D341Med (cell line): ENCODE results near the gene TEP1.
A peak's percentile ranks its signal among the peaks of the same experiment; 100 is the strongest.
"Not testable (repeated sequence)": the region's sequence is repeated elsewhere in the genome, so short reads cannot be mapped to it uniquely, and the experiment has no call there.

Source experiments
- DNase-seq: peaks from one replicate; pipeline ENCODE4 v3.0.0; 2012; ENCODE audit warnings: low spot score

Gene TEP1

GRCh38 chr14:20412876-20413743 is at the start of gene TEP1:
TEP1 (minus strand) TSS chr14:20413501; CDS start chr14:20408439, 5,062 bp downstream.
- DNase-seq: peak; percentile 90

DNA sequence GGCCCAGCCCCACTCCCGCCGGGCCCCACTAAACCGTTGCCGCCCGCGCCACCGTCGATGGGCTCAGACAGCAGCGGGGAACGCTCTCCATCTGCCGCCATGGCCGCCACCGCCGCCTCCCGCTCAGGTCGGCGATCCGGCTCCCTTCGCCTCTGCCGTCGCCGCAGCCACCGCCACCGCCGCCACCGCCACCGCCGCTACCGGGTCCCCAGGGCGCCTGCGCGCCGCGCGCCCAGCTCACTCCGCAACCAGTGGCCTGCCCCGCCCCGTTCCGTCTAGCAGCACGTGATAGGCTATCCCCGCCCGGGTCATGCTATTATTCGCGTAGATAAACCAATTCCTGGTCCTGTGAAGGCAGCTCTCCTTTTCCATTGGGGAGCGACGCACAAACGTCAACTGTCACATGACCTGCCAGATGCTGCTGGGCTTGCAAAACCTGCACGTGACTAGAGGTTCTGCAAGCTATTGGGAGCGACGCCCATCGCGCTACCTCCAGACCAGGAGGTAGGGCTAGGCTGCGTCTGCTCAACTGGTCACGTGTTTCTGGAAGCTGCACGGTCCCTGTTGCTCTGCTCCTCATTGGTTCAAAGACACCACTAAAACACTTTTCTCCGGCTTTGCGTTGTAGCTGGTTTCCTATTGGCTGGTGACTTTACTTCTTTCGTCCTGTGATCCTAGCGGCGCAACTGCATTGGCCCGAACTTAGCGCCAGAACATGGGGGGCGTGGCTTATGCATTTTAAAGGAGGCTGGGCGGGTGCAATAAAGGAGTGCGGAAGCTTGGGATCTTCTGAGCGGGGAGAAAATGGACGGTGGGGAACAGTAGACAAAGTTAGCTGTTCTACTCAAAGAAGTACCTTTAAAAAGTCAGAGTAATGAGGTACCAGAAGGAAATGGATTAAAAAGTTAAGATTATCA is 48.2 kb upstream of the TEP1 start, which contains the start of gene PIP4P1:
Gene PIP4P1 (minus strand): TSS at position 210 of the 917 bp plus-strand sequence. CDS start 109 bp downstream, at position 101.
- peak; percentile 92 for DNase-seq

- no peak for DNase-seq
These were observed 47.3 kb upstream of the TEP1 start for GRCh38 chr14:20460458-20461224.

GRCh38 chr14:20458031-20458789 is 44.9 kb upstream of the TEP1 start:
- no peak for DNase-seq

GRCh38 chr14:20456971-20457370 is 43.7 kb upstream of the TEP1 start:
- no peak for DNase-seq

- DNase-seq: peak; percentile 82
These were observed 42.3 kb upstream of the TEP1 start for GRCh38 chr14:20455355-20456300.

DNA sequence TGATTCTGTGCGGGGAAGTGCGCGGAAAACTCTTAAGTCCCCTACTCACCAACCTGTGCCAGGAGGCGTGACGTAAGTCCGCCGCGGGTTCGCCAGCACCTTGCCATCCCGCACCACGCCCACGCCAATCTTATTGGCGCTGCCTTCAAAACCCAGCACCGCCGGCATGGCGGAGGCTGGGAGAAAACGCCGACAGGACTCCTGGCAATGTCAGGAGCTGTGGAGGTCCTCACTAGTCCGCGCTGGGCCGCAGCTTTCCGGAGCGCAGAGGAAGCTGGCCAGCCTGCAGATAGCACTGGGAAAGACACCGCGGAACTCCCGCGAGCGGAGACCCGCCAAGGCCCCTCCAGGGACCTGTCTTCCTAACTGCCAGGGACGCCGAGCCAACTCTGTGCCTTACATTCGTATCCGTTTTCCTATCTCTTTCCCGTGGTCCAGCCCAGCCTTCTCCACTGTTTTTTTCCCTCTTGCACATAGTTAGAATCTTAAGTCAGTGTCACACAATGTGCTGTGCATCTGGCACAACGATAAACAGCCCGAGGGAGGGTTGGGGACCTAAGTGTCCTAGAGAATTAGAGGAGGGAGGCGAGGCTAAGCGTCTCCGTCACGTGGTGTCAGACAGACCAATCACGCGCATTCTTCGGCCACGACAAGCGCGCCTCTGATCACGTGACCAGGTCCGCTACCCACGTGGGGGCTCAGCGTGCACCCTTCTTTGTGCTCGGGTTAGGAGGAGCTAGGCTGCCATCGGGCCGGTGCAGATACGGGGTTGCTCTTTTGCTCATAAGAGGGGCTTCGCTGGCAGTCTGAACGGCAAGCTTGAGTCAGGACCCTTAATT is 41.4 kb upstream of the TEP1 start, which contains the start of the genes APEX1 and OSGEP:
Gene APEX1 (plus strand): TSS at position 711 of the 839 bp plus-strand sequence. CDS start 420 bp downstream, outside the sequence.
Gene OSGEP (minus strand): TSS at position 297 of the 839 bp plus-strand sequence. CDS start 129 bp downstream, at position 168.
- peak; percentile 94 for DNase-seq

GRCh38 chr14:20452831-20453230 is 39.5 kb upstream of the TEP1 start:
- DNase-seq: not testable (repeated sequence)

GRCh38 chr14:20446889-20447288 is 33.6 kb upstream of the TEP1 start:
- no peak for DNase-seq

DNA sequence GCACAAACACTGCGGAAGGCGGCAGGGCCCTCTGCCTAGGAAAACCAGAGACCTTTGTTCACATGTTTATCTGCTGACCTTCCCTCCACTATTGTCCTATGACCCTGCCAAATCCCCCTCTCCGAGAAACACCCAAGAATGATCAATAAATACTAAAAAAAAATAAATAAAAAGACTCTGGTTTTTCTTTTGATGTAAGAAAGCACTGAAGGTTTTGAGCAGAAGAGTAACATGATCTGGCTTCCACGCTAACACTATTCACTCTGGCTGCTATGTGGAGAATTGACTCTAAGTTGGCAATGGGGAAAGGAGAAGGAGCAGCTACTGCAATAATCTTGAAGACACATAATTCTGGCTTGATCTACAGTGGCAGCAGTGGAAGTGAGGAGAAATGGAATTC is 30.3 kb upstream of the TEP1 start:
- DNase-seq: not testable (repeated sequence)

DNA sequence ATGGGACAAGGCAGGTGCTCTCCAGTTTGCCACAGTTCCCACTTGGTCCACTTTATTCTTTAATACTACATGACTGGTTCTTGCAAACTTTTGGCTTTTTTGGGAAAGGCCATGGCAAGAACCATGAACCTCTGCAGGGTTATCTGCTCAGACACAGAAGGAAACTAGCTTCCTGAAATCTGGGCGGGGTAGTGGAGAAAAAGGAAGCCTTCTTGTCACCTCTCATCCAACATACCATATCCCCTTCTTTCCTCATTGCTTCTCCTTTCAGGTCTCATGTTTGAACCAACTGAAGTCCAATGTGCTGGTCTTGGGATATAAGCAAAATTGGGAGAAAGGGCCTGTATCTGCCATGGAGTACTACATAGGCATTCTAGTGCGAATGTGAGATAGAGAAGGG is 28.2 kb upstream of the TEP1 start:
- DNase-seq: no peak

DNA sequence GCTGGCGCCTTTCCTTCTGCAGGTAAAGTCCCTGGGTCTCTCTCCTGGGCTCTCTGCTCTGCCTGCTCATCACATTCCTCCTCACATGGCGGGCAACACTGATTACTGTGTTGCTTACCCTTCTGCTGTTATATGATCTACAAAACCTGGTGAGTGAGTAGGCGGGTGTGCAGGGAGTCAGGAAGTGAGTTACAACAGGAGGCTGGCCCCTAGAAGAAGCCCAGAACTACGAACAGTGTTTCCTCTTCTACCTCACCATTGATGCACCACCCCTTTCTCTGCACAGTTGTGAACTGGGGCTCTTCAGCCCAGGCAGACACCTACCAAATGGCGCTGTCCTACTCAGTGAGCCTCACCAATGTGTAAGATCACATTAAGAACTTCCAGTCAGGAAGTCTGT is 27.6 kb upstream of the TEP1 start:
- no peak for DNase-seq

DNA sequence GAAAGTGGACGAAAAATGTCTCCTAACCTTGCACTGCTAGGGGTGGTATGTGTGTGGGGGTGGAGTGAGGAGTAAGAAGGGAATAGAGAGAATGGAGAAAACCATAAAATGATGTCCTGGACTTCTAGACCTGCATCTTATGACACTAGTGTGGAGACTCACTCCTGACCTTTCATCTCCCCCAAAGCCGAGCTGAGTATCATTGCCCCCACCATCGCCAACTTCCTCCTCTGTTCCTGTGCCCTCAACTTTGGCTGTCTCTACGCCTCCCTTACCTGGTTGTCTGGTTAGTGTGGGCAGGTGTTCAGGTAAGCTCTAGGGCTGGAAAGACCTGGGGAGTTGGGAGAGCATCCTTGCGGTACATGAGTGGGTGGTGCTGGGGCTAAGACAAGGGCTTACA is 27.2 kb upstream of the TEP1 start:
- no peak for DNase-seq

- no peak for DNase-seq
These were observed 25.4 kb upstream of the TEP1 start for GRCh38 chr14:20438664-20439063.

DNA sequence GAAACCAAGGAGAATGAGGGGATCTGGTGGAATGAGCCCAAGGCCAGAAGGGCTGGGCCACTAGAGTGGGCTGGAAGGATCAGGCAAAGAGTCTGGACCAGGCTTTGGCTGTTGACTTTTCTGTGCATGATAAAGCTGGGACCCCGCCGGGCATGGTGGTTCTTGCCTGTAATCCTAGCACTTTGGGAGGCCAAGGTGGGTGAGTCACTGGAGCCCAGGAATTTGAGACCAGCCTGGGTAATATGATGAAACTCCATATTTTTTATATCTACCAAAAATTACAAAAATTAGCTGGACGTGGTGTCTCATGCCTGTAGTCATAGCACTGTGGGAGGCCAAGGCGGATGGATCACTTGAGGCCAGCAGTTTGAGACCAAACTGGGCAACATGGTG is 23.1 kb upstream of the TEP1 start:
- DNase-seq: no peak

- no peak for DNase-seq
These were observed 22.5 kb upstream of the TEP1 start, which contains the start of gene KLHL33 for GRCh38 chr14:20435582-20436362. KLHL33 (minus strand) TSS chr14:20436166; CDS start chr14:20435811, 355 bp downstream.

GRCh38 chr14:20434701-20435581 is 21.6 kb upstream of the TEP1 start:
- no peak for DNase-seq
